Breast epithelium (tissue), 3 donors: Measurements from ENCODE around the gene CNTNAP2.

Experiments used
- POLR2AphosphoS5 ChIP-seq, 3 donors: sonication (generic); formaldehyde crosslinking; IDR thresholded peaks; one replicate each; pipeline ENCODE4 v1.6.1; 2017; ENCODE audit warnings: antibody characterized with exemption in 3 of 3
- TF ChIP-seq, protein P1 (sequence below), 3 donors: fragments of 450-650 bp; IDR thresholded peaks; one replicate each; pipeline ENCODE4 v1.5.1; 2016 to 2017; ENCODE audit warnings: antibody characterized with exemption in 3 of 3, mild to moderate bottlenecking in 3 of 3, moderate library complexity in 3 of 3

DNA sequence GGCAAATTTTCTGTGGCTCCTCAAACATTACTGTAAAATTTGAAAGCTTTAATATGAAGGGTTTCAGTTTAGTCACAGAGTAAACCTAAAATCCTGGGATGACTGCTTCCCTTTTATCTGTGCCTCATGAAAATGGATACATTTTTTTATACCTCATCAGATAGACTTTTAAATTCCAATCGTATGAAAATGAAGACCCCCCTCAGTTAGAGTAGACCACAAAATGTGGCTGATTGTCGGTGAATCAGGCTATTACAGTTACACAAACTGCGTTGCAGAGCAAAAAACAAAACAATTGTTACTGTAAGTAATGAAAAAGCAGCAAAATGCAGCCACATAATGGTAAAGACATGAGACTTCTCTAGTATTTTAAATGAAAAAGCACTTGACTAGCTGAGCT is 296.2 kb downstream of the CNTNAP2 start:
- TF ChIP-seq POLR2AphosphoS5 (IDR thresholded peaks at IDR 0.05), result no peak
- TF ChIP-seq, protein P1, sequence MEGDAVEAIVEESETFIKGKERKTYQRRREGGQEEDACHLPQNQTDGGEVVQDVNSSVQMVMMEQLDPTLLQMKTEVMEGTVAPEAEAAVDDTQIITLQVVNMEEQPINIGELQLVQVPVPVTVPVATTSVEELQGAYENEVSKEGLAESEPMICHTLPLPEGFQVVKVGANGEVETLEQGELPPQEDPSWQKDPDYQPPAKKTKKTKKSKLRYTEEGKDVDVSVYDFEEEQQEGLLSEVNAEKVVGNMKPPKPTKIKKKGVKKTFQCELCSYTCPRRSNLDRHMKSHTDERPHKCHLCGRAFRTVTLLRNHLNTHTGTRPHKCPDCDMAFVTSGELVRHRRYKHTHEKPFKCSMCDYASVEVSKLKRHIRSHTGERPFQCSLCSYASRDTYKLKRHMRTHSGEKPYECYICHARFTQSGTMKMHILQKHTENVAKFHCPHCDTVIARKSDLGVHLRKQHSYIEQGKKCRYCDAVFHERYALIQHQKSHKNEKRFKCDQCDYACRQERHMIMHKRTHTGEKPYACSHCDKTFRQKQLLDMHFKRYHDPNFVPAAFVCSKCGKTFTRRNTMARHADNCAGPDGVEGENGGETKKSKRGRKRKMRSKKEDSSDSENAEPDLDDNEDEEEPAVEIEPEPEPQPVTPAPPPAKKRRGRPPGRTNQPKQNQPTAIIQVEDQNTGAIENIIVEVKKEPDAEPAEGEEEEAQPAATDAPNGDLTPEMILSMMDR (IDR thresholded peaks at IDR 0.05), result no peak
